ENCODE results near the gene MDN1. TPM values are rescaled to one million over a fixed set of nuclear protein-coding genes. Genes with fewer than 3 reads are reported as not detected.

The MDN1 gene
- total and polyA plus RNA-seq, 7 donors, result 3.0 to 29.9 (median 16.5) TPM

DNA sequence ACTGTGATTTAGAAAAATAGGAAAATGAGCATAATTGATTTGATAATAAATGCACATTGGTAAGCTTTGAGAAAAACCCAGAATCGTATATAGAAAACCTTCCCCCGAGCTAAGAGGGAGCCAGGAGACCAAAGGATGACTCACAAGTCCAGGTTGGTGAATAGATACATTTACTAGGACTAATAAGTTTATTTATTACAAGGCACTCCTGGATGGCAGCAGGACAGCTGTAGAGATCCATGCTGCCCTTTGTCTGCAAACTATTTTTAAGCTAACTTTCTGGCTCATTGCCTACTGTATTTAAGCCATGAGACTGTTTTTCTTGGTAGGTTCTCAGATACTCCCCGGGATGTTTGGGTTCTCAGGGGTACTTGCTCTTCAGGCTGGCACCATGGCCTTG lies 23.5 kb upstream of the MDN1 start:
- intact Hi-C loops (cut with DNase I), result no loop called here
- no peak overlapping the region for H3K4me3 ChIP-seq
- peaks cover 0 to 21% (median 8%) of the 10 kb centered on the region in 4 donors for H3K4me1 ChIP-seq
- H3K27ac ChIP-seq, result no peak overlapping the region
- H3K27me3 ChIP-seq, result no peaks in the 10 kb centered on the region
- no peak for DNase-seq
- H3K36me3 ChIP-seq, result peaks cover 0 to 24% (median 6%) of the 10 kb centered on the region in 4 donors
- WGBS, 2 donors, result 84 to 87% methylated on average over 3 of the region's 3 CpGs
- TF ChIP-seq EP300 (IDR thresholded peaks at IDR 0.05) (no peak), POLR2AphosphoS5 (IDR thresholded peaks at IDR 0.05) (no peak), POLR2A (IDR thresholded peaks at IDR 0.05) (no peak)
- TF ChIP-seq, protein P1, sequence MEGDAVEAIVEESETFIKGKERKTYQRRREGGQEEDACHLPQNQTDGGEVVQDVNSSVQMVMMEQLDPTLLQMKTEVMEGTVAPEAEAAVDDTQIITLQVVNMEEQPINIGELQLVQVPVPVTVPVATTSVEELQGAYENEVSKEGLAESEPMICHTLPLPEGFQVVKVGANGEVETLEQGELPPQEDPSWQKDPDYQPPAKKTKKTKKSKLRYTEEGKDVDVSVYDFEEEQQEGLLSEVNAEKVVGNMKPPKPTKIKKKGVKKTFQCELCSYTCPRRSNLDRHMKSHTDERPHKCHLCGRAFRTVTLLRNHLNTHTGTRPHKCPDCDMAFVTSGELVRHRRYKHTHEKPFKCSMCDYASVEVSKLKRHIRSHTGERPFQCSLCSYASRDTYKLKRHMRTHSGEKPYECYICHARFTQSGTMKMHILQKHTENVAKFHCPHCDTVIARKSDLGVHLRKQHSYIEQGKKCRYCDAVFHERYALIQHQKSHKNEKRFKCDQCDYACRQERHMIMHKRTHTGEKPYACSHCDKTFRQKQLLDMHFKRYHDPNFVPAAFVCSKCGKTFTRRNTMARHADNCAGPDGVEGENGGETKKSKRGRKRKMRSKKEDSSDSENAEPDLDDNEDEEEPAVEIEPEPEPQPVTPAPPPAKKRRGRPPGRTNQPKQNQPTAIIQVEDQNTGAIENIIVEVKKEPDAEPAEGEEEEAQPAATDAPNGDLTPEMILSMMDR (IDR thresholded peaks at IDR 0.05), result no peak
- H3K9me3 ChIP-seq, result no peaks in the 10 kb centered on the region

GRCh38 chr6:89842228-89842627 lies 22.6 kb upstream of the MDN1 start:
- H3K36me3 ChIP-seq, result peaks cover 0 to 16% (median 3%) of the 10 kb centered on the region in 4 donors
- peaks cover 0 to 21% (median 8%) of the 10 kb centered on the region in 4 donors for H3K4me1 ChIP-seq
- H3K27me3 ChIP-seq, result no peaks in the 10 kb centered on the region
- TF ChIP-seq, protein P1 (IDR thresholded peaks at IDR 0.05), result no peak
- TF ChIP-seq POLR2A (IDR thresholded peaks at IDR 0.05) (no peak), EP300 (IDR thresholded peaks at IDR 0.05) (no peak), POLR2AphosphoS5 (IDR thresholded peaks at IDR 0.05) (no peak)
- 90 to 92% methylated on average over 2 of the region's 2 CpGs for WGBS, 2 donors
- intact Hi-C loops (cut with DNase I), result no loop called here
- H3K9me3 ChIP-seq, result no peaks in the 10 kb centered on the region
- no peak for DNase-seq
- no peak overlapping the region for H3K4me3 ChIP-seq
- H3K27ac ChIP-seq, result no peak overlapping the region

- Histone ChIP-seq H3K9me3 (no peaks in the 10 kb centered on the region), H3K4me3 (no peak overlapping the region), H3K27ac (no peak overlapping the region), H3K36me3 (peaks cover 0 to 21% (median 3%) of the 10 kb centered on the region in 4 donors), H3K27me3 (no peaks in the 10 kb centered on the region), H3K4me1 (peaks cover 0 to 21% (median 8%) of the 10 kb centered on the region in 4 donors)
- intact Hi-C loops (cut with DNase I), result no loop called here
- DNase-seq, result no peak
- WGBS, 2 donors, result 78 to 88% methylated on average over 3 of the region's 3 CpGs
- no peak for TF ChIP-seq POLR2A (IDR thresholded peaks at IDR 0.05)
- TF ChIP-seq POLR2AphosphoS5 (IDR thresholded peaks at IDR 0.05), result no peak
Measured at GRCh38 chr6:89840538-89840937, 20.9 kb upstream of the MDN1 start.

- WGBS, 2 donors, result 93 to 97% methylated on average over 8 of the region's 8 CpGs
- Histone ChIP-seq H3K36me3 (peaks cover 0 to 39% (median 6%) of the 10 kb centered on the region in 4 donors), H3K4me3 (no peak overlapping the region), H3K27me3 (no peaks in the 10 kb centered on the region), H3K9me3 (no peaks in the 10 kb centered on the region), H3K4me1 (no peaks in the 10 kb centered on the region), H3K27ac (no peak overlapping the region)
- DNase-seq, result no peak
- TF ChIP-seq, protein P1 (IDR thresholded peaks at IDR 0.05), result no peak
- TF ChIP-seq EP300 (IDR thresholded peaks at IDR 0.05) (no peak), POLR2AphosphoS5 (IDR thresholded peaks at IDR 0.05) (no peak), POLR2A (IDR thresholded peaks at IDR 0.05) (no peak)
- intact Hi-C loops (cut with DNase I), result loop anchor here (10.0 kb wide), 2 partner anchors 482 to 748 kb away; partner anchors contain the start of genes MAP3K7 and UBE2J1
Measured at GRCh38 chr6:89836639-89837222, 17.1 kb upstream of the MDN1 start.

DNA sequence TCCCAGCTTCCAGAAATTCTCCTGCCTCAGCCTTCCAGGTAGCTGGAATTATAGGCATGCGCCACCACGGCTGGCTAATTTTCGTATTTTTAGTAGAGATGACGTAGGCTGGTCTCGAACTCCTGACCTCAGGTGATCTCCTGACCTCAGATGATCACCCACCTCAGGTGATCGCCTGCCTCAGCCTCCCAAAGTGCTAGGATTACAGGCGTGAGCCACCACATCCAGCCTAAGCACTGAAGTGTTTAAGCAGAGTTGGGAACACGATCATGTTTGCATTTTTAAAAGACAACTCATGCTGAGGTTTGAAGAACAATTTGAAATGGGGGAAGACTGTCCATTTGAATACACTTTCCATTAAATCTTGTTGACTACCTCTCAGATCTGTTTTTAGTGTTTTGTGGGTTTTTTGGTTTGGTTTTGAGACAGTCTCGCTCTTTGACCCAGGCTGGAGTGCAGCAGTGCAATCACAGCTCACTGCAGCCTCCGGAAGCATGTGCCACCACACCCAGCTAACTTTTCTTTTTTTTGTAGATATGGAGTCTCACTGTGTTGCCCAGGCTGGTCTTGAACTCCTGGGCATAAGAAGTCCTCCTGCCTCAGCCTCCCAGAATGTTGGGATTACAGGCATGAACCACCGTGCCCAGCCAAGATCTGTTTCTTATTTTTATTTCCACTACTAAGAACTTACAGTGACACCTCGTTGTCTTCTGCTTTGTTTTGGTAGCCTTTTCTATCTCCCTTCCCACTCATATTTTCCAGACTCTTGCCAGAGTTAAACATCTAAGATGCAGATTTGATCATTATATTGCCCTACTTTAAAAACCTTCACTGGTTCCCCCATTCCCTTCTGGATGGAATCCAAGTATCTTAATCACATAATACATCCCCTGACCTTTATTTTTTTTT lies 15.5 kb upstream of the MDN1 start:
- Histone ChIP-seq H3K4me1 (peaks cover 0 to 12% (median 10%) of the 10 kb centered on the region in 4 donors), H3K36me3 (peaks cover 0 to 37% (median 6%) of the 10 kb centered on the region in 4 donors), H3K9me3 (no peaks in the 10 kb centered on the region), H3K27ac (no peak overlapping the region), H3K27me3 (no peaks in the 10 kb centered on the region), H3K4me3 (no peak overlapping the region)
- intact Hi-C loops (cut with DNase I), result loop anchor here (10.0 kb wide), 2 partner anchors 480 to 750 kb away; partner anchors contain the start of genes MAP3K7 and UBE2J1
- no peak for DNase-seq
- WGBS, 2 donors, result 76 to 78% methylated on average over 12 of the region's 12 CpGs
- TF ChIP-seq, protein P1 (IDR thresholded peaks at IDR 0.05), result no peak
- TF ChIP-seq POLR2A (IDR thresholded peaks at IDR 0.05) (no peak), EP300 (IDR thresholded peaks at IDR 0.05) (no peak), POLR2AphosphoS5 (IDR thresholded peaks at IDR 0.05) (no peak)

All from sigmoid colon (tissue), 7 donors.